ENCODE results near the gene SORL1.

Gene SORL1

DNA sequence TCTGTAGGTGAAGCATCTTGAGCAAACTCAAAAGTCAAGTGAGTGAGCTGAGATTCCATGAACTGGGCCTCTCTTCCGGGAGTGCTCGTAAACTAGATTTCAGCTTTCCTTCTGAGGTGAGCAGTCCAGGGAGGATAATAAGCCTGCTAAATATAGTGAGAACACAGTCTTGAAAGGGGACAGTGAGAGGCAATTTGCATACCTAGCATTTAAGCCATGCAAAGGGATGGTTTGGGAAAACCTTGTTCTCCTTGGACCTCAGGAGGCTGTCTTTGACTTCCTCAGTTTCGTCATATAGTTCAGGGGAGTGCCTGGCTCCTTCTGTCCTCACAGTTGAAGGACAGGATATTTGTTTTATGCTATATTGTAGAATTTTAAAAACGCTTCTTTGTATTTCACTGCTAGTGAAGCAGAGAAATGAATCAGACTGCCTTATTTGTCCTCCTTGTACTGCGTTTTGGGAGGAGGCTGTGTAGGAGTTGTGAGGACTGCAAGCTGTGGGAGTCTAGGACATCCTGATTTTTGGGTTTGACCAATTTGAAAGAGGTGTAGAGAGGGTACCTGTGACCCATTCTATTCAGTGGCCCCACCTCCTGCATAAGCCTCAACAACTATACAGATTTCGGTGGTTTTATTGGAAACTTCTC is 11.7 kb downstream of the SORL1 start:
- H3K4me3 ChIP-seq (ENCODE audit: low read depth, low read length): no peak overlapping the region
- DNase-seq (ENCODE audit: low read depth): no peak
- no peak for TF ChIP-seq MAX (IDR thresholded peaks at IDR 0.05; ENCODE audit: low read depth, low read length)
- TF ChIP-seq POLR2A (IDR thresholded peaks at IDR 0.05; ENCODE audit: extremely low read depth, insufficient read length): no peak
- no peak for TF ChIP-seq CTCF (IDR thresholded peaks at IDR 0.05; ENCODE audit: low read depth, low read length)
- TF ChIP-seq MYC (IDR thresholded peaks at IDR 0.05; ENCODE audit: low read depth, low read length): no peak

- no peak for TF ChIP-seq CTCF (IDR thresholded peaks at IDR 0.05; ENCODE audit: low read depth, low read length)
- 0 out of 2 replicates have a peak, but pooled peaks have one; percentile 22 for TF ChIP-seq MAX (IDR thresholded peaks at IDR 0.05; ENCODE audit: low read depth, low read length)
- 0 out of 2 replicates have a peak, but pooled peaks have one; percentile 39 for TF ChIP-seq MYC (IDR thresholded peaks at IDR 0.05; ENCODE audit: low read depth, low read length)
- no peak for TF ChIP-seq POLR2A (IDR thresholded peaks at IDR 0.05; ENCODE audit: extremely low read depth, insufficient read length)
- H3K4me3 ChIP-seq (ENCODE audit: low read depth, low read length): no peak overlapping the region
- peak; percentile 75 for DNase-seq (ENCODE audit: low read depth)
Measured at GRCh38 chr11:121464352-121464946, 12.3 kb downstream of the SORL1 start.

DNA sequence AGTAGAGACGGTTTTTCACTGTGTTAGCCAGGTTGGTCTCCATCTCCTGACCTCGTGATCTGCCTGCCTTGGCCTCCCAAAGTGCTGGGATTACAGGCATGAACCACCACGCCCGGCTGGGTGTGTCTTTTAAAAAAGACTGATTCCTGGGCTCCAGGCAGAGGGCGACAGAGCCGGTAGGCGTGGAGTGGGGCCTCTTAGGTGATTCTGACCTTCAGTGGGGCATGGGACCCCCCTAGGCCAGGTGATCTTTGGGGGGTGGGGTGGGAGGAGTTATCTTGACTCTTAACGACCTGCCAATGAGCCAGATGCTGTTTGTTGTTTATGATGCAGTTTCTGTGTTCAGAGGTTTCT is 13.6 kb downstream of the SORL1 start:
- no peak for TF ChIP-seq MAX (IDR thresholded peaks at IDR 0.05; ENCODE audit: low read depth, low read length)
- H3K4me3 ChIP-seq (ENCODE audit: low read depth, low read length): no peak overlapping the region
- DNase-seq (ENCODE audit: low read depth): no peak

DNA sequence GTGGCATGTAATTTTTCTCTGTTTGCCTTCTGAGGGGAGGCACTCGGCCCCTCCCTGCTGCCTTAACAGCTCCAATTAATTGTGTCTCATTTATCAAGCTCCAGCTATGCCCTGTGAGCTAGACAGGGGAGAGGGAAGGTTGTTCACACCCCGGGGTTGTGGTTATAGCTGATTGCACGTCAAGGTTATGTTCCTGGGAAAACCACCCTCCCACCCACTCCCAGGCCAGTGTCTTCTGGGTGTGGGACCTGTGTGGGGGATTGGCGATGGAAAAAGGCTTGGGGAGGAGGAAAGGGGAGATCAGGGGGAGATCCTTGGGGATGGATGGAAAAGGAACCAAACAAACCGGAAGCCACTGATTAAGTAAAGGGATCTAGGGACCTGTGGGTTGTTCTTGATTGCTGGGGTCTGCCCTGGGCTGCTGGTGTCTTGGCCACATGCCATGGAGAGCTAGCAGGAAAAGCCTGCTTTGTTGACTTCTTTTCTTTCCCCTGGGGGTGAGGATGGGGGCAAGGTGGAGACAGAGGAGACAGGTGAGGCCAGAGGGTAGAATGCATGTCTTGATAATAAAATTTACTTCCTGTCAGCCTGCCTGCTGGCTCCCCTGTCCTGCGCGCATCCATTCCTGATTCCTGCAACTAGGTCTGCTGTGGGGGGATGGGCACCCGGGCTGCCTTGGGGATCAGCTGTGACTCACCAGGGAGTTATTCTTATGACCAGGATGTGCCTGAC is 14.1 kb downstream of the SORL1 start:
- no peak overlapping the region for H3K4me3 ChIP-seq (ENCODE audit: low read depth, low read length)
- TF ChIP-seq POLR2A (IDR thresholded peaks at IDR 0.05; ENCODE audit: extremely low read depth, insufficient read length): no peak
- TF ChIP-seq CTCF (IDR thresholded peaks at IDR 0.05; ENCODE audit: low read depth, low read length): no peak
- TF ChIP-seq MYC (IDR thresholded peaks at IDR 0.05; ENCODE audit: low read depth, low read length): no peak

GRCh38 chr11:121467471-121467870 is 15.4 kb downstream of the SORL1 start:
- DNase-seq (ENCODE audit: low read depth): no peak
- H3K4me3 ChIP-seq (ENCODE audit: low read depth, low read length): no peak overlapping the region
- TF ChIP-seq POLR2A (IDR thresholded peaks at IDR 0.05; ENCODE audit: extremely low read depth, insufficient read length) (no peak), MYC (IDR thresholded peaks at IDR 0.05; ENCODE audit: low read depth, low read length) (no peak), CTCF (IDR thresholded peaks at IDR 0.05; ENCODE audit: low read depth, low read length) (no peak), MAX (IDR thresholded peaks at IDR 0.05; ENCODE audit: low read depth, low read length) (no peak)

More for the DNA sequence above, 14.1 kb downstream of the SORL1 start:
- DNase-seq (ENCODE audit: low read depth): peak; percentile 73

GRCh38 chr11:121467965-121468364 is 15.9 kb downstream of the SORL1 start:
- TF ChIP-seq MYC (IDR thresholded peaks at IDR 0.05; ENCODE audit: low read depth, low read length) (no peak), MAX (IDR thresholded peaks at IDR 0.05; ENCODE audit: low read depth, low read length) (no peak), CTCF (IDR thresholded peaks at IDR 0.05; ENCODE audit: low read depth, low read length) (no peak), POLR2A (IDR thresholded peaks at IDR 0.05; ENCODE audit: extremely low read depth, insufficient read length) (no peak)
- H3K4me3 ChIP-seq (ENCODE audit: low read depth, low read length): no peak overlapping the region
- DNase-seq (ENCODE audit: low read depth): no peak
